ENCODE results near the gene ARG2. TPM values are rescaled to one million over a fixed set of nuclear protein-coding genes. Genes with fewer than 3 reads are reported as not detected.

Gene ARG2
- total RNA-seq, 1 experiment from 2014 or later, result 8.6 TPM

DNA sequence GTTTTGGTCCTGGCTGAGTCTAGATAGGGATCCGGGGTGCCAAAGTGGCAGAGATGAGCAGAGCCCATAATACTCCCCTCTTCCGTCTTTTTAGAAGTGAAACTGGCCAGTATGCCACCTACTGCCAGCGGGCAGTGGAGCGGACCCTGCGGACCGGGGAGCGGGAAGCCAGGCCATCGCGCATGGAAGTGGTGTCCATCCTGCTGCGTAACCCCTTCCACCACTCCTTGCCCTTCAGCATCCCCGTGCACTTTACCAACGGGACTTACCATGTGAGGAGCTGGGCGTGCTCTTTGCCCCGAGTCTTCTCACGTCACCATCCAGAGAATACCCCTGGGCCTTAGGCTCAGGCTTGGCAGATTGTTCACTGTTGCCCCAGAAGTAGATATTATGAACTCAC is 40.7 kb upstream of the ARG2 start:
- Histone ChIP-seq H3K9me2 (ENCODE audit: insufficient read depth) (no peaks in the 10 kb centered on the region), H4K20me1 (ENCODE audit: insufficient read depth) (no peaks in the 10 kb centered on the region), H3K4me2 (no peak overlapping the region), H3K4me3 (no peak overlapping the region), H3K4me1 (replicated peaks; ENCODE audit: insufficient read depth) (no peaks in the 10 kb centered on the region), H3K27ac (no peak overlapping the region), H3K79me2 (ENCODE audit: low read depth) (no peaks in the 10 kb centered on the region), H2AFZ (no peak overlapping the region), H3K27me3 (ENCODE audit: insufficient read depth, low read depth) (no peaks in the 10 kb centered on the region), H3K36me3 (ENCODE audit: low read depth) (no peaks in the 10 kb centered on the region), H3F3A (ENCODE audit: insufficient read depth, low read depth) (no peaks in the 10 kb centered on the region), H3K9me3 (ENCODE audit: insufficient read depth, low read depth) (no peaks in the 10 kb centered on the region)
- intact Hi-C loops (cut with micrococcal nuclease; ENCODE audit: unreplicated experiment), result no loop called here
- TF ChIP-seq, protein P1, sequence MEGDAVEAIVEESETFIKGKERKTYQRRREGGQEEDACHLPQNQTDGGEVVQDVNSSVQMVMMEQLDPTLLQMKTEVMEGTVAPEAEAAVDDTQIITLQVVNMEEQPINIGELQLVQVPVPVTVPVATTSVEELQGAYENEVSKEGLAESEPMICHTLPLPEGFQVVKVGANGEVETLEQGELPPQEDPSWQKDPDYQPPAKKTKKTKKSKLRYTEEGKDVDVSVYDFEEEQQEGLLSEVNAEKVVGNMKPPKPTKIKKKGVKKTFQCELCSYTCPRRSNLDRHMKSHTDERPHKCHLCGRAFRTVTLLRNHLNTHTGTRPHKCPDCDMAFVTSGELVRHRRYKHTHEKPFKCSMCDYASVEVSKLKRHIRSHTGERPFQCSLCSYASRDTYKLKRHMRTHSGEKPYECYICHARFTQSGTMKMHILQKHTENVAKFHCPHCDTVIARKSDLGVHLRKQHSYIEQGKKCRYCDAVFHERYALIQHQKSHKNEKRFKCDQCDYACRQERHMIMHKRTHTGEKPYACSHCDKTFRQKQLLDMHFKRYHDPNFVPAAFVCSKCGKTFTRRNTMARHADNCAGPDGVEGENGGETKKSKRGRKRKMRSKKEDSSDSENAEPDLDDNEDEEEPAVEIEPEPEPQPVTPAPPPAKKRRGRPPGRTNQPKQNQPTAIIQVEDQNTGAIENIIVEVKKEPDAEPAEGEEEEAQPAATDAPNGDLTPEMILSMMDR (conservative IDR thresholded peaks at IDR 0.05), result no peak
- no peak for TF ChIP-seq EZH2 (IDR thresholded peaks at IDR 0.05; ENCODE audit: low read depth)
- DNase-seq, result no peak
- ChIA-PET CTCF (no interaction called here), POLR2A (ENCODE audit: unreplicated experiment) (interaction anchor here (0.6 kb wide), 1 partner anchor 85 kb away, joined by 7 read pairs; no protein-coding TSS in a partner anchor)
- no TSS peak for BruUV-seq (replicated peaks)

DNA sequence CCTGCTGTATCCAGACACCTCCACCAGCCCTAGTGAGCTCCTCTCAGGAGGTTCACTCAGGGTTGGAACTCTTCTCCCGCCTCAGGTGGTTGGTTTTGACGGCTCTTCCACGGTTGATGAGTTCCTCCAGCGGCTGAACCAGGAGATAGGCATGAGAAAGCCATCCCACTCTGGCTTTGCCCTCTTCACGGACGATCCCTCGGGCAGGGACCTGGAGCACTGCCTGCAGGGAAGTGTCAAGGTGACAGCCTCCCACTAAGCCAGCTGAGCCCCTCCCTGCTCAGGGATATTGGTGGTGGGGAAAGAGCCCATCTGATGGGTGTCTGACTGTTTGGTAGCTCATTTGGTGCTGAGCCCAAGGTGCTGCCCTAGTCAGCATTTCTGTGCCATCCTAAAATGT is 40.1 kb upstream of the ARG2 start:
- BruUV-seq (replicated peaks), result no TSS peak
- no peaks in the 10 kb centered on the region for H3K79me2 ChIP-seq (ENCODE audit: low read depth)
- TF ChIP-seq, protein P1 (conservative IDR thresholded peaks at IDR 0.05), result no peak
- no peak for TF ChIP-seq EZH2 (IDR thresholded peaks at IDR 0.05; ENCODE audit: low read depth)

GRCh38 chr14:67580336-67581171 is 39.2 kb upstream of the ARG2 start:
- TF ChIP-seq, protein P1 (conservative IDR thresholded peaks at IDR 0.05), result no peak
- no peak for TF ChIP-seq EZH2 (IDR thresholded peaks at IDR 0.05; ENCODE audit: low read depth)
- no TSS peak for BruUV-seq (replicated peaks)

More for the DNA sequence above, 40.1 kb upstream of the ARG2 start:
- Histone ChIP-seq H3F3A (ENCODE audit: insufficient read depth, low read depth) (no peaks in the 10 kb centered on the region; the same call in 1 of the 2 replicates), H3K9me2 (ENCODE audit: insufficient read depth) (no peaks in the 10 kb centered on the region), H2AFZ (no peak overlapping the region), H3K4me1 (replicated peaks; ENCODE audit: insufficient read depth) (no peaks in the 10 kb centered on the region), H4K20me1 (ENCODE audit: insufficient read depth) (no peaks in the 10 kb centered on the region), H3K4me2 (no peak overlapping the region), H3K9me3 (ENCODE audit: insufficient read depth, low read depth) (no peaks in the 10 kb centered on the region), H3K4me3 (no peak overlapping the region), H3K36me3 (ENCODE audit: low read depth) (no peaks in the 10 kb centered on the region), H3K27ac (no peak overlapping the region), H3K27me3 (ENCODE audit: insufficient read depth, low read depth) (no peaks in the 10 kb centered on the region)
- intact Hi-C loops (cut with micrococcal nuclease; ENCODE audit: unreplicated experiment), result no loop called here
- ChIA-PET POLR2A (ENCODE audit: unreplicated experiment) (no interaction called here), CTCF (no interaction called here)
- no peak for DNase-seq

More at GRCh38 chr14:67580336-67581171, 39.2 kb upstream of the ARG2 start:
- H3K36me3 ChIP-seq (ENCODE audit: low read depth), result no peaks in the 10 kb centered on the region
- no peaks in the 10 kb centered on the region for H3K27me3 ChIP-seq (ENCODE audit: insufficient read depth, low read depth)
- no peak overlapping the region for H3K27ac ChIP-seq
- H3K79me2 ChIP-seq (ENCODE audit: low read depth), result no peaks in the 10 kb centered on the region
- no peaks in the 10 kb centered on the region for H3K9me3 ChIP-seq (ENCODE audit: insufficient read depth, low read depth)
- H3F3A ChIP-seq (ENCODE audit: insufficient read depth, low read depth), result no peaks in the 10 kb centered on the region; the same call in 1 of the 2 replicates
- no peak for DNase-seq
- H3K4me1 ChIP-seq (replicated peaks; ENCODE audit: insufficient read depth), result no peaks in the 10 kb centered on the region
- H3K4me3 ChIP-seq, result no peak overlapping the region
- ChIA-PET POLR2A (ENCODE audit: unreplicated experiment) (no interaction called here), CTCF (interaction anchor here (2.0 kb wide), 1 partner anchor 124 kb away, joined by 6 read pairs; no protein-coding TSS in a partner anchor)
- no peaks in the 10 kb centered on the region for H4K20me1 ChIP-seq (ENCODE audit: insufficient read depth)
- no peaks in the 10 kb centered on the region for H3K9me2 ChIP-seq (ENCODE audit: insufficient read depth)
- intact Hi-C loops (cut with micrococcal nuclease; ENCODE audit: unreplicated experiment), result no loop called here
- H2AFZ ChIP-seq, result no peak overlapping the region
- no peak overlapping the region for H3K4me2 ChIP-seq
